GM19397 (cell line): ENCODE data around the gene NOVA2.

ENCODE experiments used
- ATAC-seq: cut with Tn5 transposase; IDR thresholded peaks from one replicate; pipeline ENCODE4 v1.9.1; 2021; ENCODE audit warnings: mild to moderate bottlenecking, moderate library complexity; ENCODE audit not compliant: unreplicated experiment

The NOVA2 gene

GRCh38 chr19:45968626-45969025 is 5.0 kb downstream of the NOVA2 start:
- no peak for ATAC-seq

- ATAC-seq, result no peak
Observed at GRCh38 chr19:45967246-45967645, 6.4 kb downstream of the NOVA2 start.

GRCh38 chr19:45962021-45962420 is 11.6 kb downstream of the NOVA2 start:
- no peak for ATAC-seq

- ATAC-seq, result no peak
Observed at GRCh38 chr19:45960595-45961235, 12.9 kb downstream of the NOVA2 start.

- ATAC-seq, result no peak
Observed at GRCh38 chr19:45959517-45960025, 14.1 kb downstream of the NOVA2 start.

GRCh38 chr19:45958769-45959516 is 14.7 kb downstream of the NOVA2 start:
- no peak for ATAC-seq

GRCh38 chr19:45958320-45958719 is 15.3 kb downstream of the NOVA2 start:
- no peak for ATAC-seq

- no peak for ATAC-seq
Observed at GRCh38 chr19:45955905-45956608, 17.6 kb downstream of the NOVA2 start.

- no peak for ATAC-seq
Observed at GRCh38 chr19:45954156-45954555, 19.5 kb downstream of the NOVA2 start.

GRCh38 chr19:45953676-45954075 is 20.0 kb downstream of the NOVA2 start:
- ATAC-seq, result no peak

- ATAC-seq, result no peak
Observed at GRCh38 chr19:45952686-45953505, 20.8 kb downstream of the NOVA2 start.

- no peak for ATAC-seq
Observed at GRCh38 chr19:45952341-45952685, 21.4 kb downstream of the NOVA2 start.

GRCh38 chr19:45947926-45948325 is 25.7 kb downstream of the NOVA2 start:
- ATAC-seq, result no peak

GRCh38 chr19:45940515-45940805 is 33.2 kb downstream of the NOVA2 start:
- no peak for ATAC-seq

- no peak for ATAC-seq
Observed at GRCh38 chr19:45939792-45940514, 33.7 kb downstream of the NOVA2 start.

- ATAC-seq, result no peak
Observed at GRCh38 chr19:45938733-45939319, 34.8 kb downstream of the NOVA2 start.

GRCh38 chr19:45935267-45935666 is 38.4 kb downstream of the NOVA2 start:
- no peak for ATAC-seq

GRCh38 chr19:45934551-45935230 is 39.0 kb downstream of the NOVA2 start:
- ATAC-seq, result no peak

- no peak for ATAC-seq
Observed at GRCh38 chr19:45933759-45934158, 39.9 kb downstream of the NOVA2 start.

GRCh38 chr19:45931055-45931454 is 42.6 kb downstream of the NOVA2 start:
- no peak for ATAC-seq
